T-helper 17 cell (primary cell): ENCODE measurements around the gene CAD. TPM values are rescaled to one million over a fixed set of nuclear protein-coding genes. Genes with fewer than 3 reads are reported as not detected.
A peak's percentile ranks its signal among the peaks of the same experiment; 100 is the strongest.

Experiments
- ATAC-seq: fragments of 150-1000 bp; cut with Tn5 transposase; 2 replicates; pipeline ENCODE4 v1.10.0; 2021; ENCODE audit warnings: mild to moderate bottlenecking, moderate library complexity
- DNase-seq, 3 donors: peaks; one replicate each; pipeline versions ENCODE4 v3.0.0 to v3.0.0-alpha.2; 2020 to 2021
- H3K9me3 ChIP-seq: one replicate; pipeline ENCODE4 v1.7.0; 2013; ENCODE audit warnings: low read length, mild to moderate bottlenecking; ENCODE audit not compliant: control insufficient read depth, poor library complexity, severe bottlenecking
- H3K27ac Mint-ChIP-seq: one replicate; pipeline ENCODE4 v1.8.0; 2022; ENCODE audit warnings: mild to moderate bottlenecking, moderate library complexity, mixed read lengths
- H3K27me3 Mint-ChIP-seq: one replicate; pipeline ENCODE4 v1.8.0; 2022; ENCODE audit warnings: mixed read lengths
- H3K36me3 Mint-ChIP-seq: one replicate; pipeline ENCODE4 v1.8.0; 2022; ENCODE audit warnings: low read depth, mixed read lengths
- H3K4me1 Mint-ChIP-seq: one replicate; pipeline ENCODE4 v1.8.0; 2022; ENCODE audit warnings: mild to moderate bottlenecking, mixed read lengths
- H3K4me3 Mint-ChIP-seq: one replicate; pipeline ENCODE4 v1.8.0; 2022; ENCODE audit warnings: mild to moderate bottlenecking, moderate library complexity, mixed read lengths
- total RNA-seq, 4 donors: library from RNA in 2 of 4; stranded (reverse) in 2 of 4; gene quantifications; one replicate each; pipeline ENCODE4 v1.2.3 and lab custom pipeline; 2022 to 2026

CAD gene
- total RNA-seq, 2 donors from 2014 or later: 27.2 to 30.0 TPM

DNA sequence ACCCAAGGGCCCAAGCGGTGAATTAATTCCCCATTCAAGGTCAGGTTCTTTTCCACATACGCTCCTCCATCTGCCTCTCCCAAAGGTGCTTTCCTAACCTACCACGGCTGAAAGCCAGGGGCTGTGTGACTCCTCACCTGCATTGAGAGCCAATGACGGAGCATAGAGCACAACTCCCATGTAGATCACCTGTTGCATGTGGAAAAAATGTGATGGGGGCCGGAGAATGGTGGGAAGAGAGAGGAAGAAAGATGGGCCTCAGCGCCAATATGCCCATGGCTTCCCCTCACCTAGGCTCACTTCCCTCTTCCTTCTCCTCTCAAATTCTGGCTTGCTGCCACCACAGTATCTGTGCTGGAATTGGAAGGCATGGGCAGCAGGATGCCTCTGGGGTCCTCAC is 10.8 kb upstream of the CAD start:
- no peaks in the 10 kb centered on the region for H3K9me3 ChIP-seq
- Mint-ChIP-seq H3K27me3 (no peaks in the 10 kb centered on the region), H3K27ac (peak overlapping the region; percentile 92), H3K4me1 (peaks cover 40% of the 10 kb centered on the region), H3K4me3 (peak overlapping the region; percentile 15), H3K36me3 (peaks cover 14% of the 10 kb centered on the region)
- ATAC-seq (no peak), DNase-seq (no peak)

DNA sequence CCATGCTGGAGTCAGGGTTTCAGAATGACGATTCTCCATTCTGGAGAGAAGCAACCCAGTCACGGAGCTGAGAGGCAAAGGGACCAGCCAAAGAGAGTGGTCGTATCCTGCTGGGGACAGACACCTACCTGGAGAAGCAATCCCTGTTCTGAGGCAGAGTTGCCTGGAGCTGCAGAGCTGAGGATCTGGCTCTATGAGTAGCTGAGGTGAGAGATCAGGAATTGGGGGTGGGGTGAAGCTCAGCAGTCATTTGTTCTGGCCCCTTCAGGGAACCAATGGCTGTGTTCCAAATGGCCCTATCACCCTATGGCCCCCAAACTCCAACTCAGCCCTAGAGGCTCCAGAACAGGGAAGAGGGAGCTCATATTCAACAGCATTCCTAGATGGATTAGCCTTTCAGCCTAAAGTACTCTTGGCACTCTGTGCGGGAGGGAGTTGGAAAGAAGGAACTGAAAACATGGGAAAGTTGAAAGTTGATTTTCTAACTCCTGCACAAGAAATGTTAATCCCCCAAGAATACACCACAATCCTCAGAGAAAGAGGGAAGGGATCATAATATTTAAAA is 8.6 kb upstream of the CAD start:
- Mint-ChIP-seq H3K4me3 (no peak overlapping the region), H3K4me1 (peaks cover 49% of the 10 kb centered on the region), H3K27me3 (no peaks in the 10 kb centered on the region), H3K36me3 (peaks cover 14% of the 10 kb centered on the region), H3K27ac (no peak overlapping the region)
- no peak for DNase-seq
- no peak for ATAC-seq
- no peaks in the 10 kb centered on the region for H3K9me3 ChIP-seq

DNA sequence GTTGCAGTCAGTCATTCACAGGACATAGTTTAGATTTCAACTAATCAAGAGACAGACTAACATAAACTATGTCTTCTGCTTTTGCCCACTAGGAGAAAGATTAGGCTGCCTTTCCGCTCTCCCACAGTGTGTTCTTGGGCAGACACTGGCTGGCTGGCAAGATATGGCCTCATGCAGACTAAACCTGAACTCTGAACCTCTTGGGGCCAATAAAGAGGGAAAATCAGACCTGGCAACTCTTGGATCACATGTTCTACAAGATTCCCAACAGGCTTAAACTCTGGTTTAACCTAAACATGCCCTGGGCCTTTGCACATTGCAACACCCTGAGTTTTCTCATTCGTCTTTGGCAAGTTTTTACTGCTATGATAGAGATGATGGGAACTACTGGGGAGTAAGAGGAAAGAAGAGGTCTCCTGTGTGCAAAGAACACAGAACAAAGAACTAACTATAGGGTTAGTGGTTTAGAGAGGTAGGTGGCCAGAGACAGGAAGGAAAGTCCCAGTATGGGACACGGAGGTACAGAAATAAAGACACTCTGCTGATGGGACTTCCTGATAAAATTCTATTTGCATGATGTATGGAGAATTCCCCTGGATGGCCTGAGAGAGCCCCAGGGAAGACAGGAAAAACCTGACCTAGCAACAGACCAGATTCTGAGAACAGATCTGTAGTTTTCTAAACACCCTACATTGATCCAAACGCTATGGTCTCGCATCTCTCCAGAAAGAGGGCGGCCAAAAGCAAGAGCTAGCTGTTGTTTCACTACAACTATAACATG is 7.4 kb upstream of the CAD start:
- H3K4me3 Mint-ChIP-seq: no peak overlapping the region
- no peak for ATAC-seq
- peak overlapping the region; percentile 24 for H3K27ac Mint-ChIP-seq
- DNase-seq: no peak
- H3K36me3 Mint-ChIP-seq: peaks cover 16% of the 10 kb centered on the region
- H3K4me1 Mint-ChIP-seq: peaks cover 42% of the 10 kb centered on the region
- H3K9me3 ChIP-seq: no peaks in the 10 kb centered on the region
- H3K27me3 Mint-ChIP-seq: no peaks in the 10 kb centered on the region

DNA sequence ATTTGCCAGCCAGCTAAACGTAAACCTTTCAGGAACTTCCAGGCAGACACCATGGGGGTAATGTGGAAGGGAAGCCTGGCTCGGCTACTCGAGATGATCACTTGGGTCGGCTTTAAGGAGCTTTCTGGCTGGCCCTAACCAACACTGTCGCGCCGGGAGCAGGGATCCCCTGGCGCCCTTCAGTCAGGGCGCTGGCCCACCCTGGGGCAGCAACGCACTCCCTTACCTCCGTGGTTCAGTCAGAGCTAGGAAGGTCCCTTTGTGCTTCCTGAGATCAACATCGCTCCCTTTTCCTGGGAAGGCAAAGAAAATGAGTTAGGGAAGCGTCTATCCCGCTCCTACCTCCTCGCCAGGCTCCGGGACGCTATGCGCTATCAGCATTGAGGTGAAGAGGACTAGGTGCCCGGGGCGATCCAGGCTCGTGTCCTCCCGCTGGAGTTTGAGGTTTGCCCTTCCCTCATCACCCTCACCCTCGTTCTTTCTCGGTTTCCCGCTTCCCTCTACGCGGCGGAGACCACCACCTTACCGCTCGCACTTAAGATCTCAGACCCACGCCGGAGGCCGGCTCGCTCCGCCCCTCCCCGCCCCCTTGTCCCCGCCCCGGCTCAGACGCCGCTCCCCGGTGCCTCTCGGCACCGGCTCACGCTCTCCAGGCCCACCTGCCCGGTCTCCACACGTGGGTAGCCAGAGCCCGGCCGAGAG is 5.8 kb upstream of the CAD start:
- H3K36me3 Mint-ChIP-seq: peaks cover 12% of the 10 kb centered on the region
- DNase-seq: no peak
- peaks cover 34% of the 10 kb centered on the region for H3K4me1 Mint-ChIP-seq
- H3K27me3 Mint-ChIP-seq: no peaks in the 10 kb centered on the region
- peak overlapping the region; percentile 99 for H3K27ac Mint-ChIP-seq
- H3K4me3 Mint-ChIP-seq: peak overlapping the region; percentile 99
- H3K9me3 ChIP-seq: no peaks in the 10 kb centered on the region
- ATAC-seq: no peak

DNA sequence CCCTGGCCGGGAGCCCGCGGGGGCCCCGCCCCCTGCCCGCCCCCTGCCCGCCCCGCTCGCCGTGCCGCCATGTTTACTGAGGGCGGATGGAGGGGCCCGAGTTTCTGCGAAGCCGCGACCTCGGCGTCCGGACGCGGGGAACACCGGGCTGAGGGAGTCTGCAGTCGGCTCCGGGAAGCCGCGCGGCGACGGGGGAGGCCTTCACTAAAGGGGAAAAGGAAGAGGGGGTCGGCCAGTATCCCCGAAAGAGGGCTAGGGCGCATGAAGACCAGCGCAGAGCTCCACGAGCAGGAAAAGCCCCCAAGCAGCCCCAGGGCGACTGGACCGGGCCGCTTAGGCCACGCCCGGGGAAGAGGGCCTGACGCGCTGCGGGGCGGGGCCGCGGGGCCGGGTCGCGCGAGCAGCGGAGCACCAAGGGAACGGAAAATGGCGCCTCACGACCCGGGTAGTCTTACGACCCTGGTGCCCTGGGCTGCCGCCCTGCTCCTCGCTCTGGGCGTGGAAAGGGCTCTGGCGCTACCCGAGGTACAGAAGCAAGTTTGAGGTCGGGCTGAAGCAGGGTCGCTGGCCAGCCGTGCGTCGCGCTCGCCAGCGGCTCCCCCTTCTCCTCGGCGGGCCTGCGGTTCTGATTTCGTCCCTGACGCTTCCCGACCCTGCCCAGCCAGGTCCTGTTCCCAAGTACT is 5.1 kb upstream of the CAD start, which contains the start of the genes ATRAID and SLC5A6:
ATRAID (plus strand) TSS at position 99 of the 683 bp plus-strand sequence; CDS start at position 427, 328 bp downstream.
SLC5A6 (minus strand) TSS at position 326 of the 683 bp plus-strand sequence. CDS start 4,618 bp downstream, outside the sequence.
- Mint-ChIP-seq H3K4me1 (peaks cover 34% of the 10 kb centered on the region), H3K27ac (peak within 1 kb of the TSS; percentile 99), H3K36me3 (peaks cover 7% of the 10 kb centered on the region), H3K4me3 (peak within 1 kb of the TSS; percentile 99), H3K27me3 (no peaks in the 10 kb centered on the region)
- peak; percentile 82 to 85 (median 84) for DNase-seq
- no peaks in the 10 kb centered on the region for H3K9me3 ChIP-seq
- ATAC-seq: peak; percentile 90

DNA sequence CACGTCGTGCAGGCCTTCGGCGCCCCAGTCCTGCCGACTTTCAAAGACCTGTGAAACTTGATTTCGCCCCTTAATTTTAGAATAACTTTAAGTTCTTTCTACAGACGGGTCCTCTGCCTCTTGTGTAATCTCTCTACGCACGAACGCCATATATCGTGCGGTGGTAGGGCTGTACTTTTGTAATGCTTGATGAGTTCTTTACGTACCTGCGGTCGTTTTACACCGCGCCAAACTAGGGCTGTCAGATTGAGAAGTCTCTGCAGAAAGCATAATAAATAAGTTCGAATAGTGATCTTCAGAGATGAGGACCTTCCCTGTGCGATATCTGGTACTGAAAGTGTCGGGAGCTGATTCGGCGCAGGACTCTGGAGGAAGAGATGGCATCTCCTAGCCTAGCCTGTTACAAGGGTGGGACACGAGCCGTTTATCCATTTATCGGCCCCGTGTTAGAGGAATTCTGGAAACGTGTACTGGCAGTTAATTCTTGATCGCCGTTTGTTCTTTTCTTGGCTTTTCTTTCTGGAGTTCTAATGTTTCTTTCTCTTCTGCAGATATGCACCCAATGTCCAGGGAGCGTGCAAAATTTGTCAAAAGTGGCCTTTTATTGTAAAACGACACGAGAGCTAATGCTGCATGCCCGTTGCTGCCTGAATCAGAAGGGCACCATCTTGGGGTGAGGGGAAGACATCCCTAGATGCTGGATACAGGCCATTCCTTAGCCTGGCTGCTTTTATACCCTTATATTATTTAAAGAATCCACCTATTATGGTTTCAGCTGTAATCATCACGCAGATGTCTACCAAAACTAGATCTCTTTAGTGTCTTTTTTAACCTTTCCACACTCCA is 4.3 kb upstream of the CAD start:
- H3K4me1 Mint-ChIP-seq: peaks cover 36% of the 10 kb centered on the region

DNA sequence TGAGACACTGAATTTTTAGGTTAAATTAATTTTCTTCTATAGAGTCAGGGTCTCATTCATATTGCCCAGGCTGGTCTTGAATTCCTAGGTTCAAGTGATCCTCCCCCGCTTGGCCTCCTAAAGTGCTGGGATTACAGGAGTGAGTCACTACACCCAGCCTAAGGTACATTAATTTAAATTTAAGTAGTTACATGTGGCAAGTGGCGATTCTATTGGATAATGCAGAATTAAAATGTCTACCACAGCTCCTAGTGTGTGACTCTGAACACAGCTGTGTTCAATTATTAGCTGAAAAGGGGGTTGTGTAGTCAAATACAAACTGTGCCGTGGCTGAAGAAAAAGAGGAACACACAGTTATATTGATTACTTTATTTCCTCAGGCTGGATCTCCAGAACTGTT is 2.2 kb upstream of the CAD start:
- no peaks in the 10 kb centered on the region for H3K9me3 ChIP-seq
- H3K4me1 Mint-ChIP-seq: peaks cover 38% of the 10 kb centered on the region
- no peak for DNase-seq
- peaks cover 7% of the 10 kb centered on the region for H3K36me3 Mint-ChIP-seq
- ATAC-seq: no peak
- no peak overlapping the region for H3K4me3 Mint-ChIP-seq
- no peak overlapping the region for H3K27ac Mint-ChIP-seq
- no peaks in the 10 kb centered on the region for H3K27me3 Mint-ChIP-seq

More for the DNA sequence above, 4.3 kb upstream of the CAD start:
- H3K9me3 ChIP-seq: no peaks in the 10 kb centered on the region
- Mint-ChIP-seq H3K36me3 (peaks cover 7% of the 10 kb centered on the region), H3K27me3 (no peaks in the 10 kb centered on the region), H3K4me3 (peak overlapping the region; percentile 99), H3K27ac (peak overlapping the region; percentile 99)
- ATAC-seq (peak; percentile 65), DNase-seq (peak; percentile 24 to 51 (median 36))

DNA sequence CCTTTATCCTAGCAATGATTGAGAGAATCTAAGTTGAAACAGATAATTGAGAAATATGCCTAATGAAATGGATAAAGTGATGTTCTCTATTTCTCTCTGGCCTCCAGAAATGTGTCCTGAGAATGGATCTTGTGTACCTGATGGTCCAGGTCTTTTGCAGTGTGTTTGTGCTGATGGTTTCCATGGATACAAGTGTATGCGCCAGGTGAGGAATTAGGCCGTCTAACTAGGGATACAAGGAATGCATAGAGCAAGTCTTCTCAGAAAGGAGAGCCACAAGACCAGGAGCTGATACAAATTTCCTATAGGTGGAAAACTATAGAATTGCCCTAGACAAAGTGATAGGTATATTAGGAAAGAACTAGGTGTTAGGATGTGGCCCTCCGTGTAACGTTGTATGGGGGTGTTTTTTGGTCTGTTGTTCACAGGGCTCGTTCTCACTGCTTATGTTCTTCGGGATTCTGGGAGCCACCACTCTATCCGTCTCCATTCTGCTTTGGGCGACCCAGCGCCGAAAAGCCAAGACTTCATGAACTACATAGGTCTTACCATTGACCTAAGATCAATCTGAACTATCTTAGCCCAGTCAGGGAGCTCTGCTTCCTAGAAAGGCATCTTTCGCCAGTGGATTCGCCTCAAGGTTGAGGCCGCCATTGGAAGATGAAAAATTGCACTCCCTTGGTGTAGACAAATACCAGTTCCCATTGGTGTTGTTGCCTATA is 592 bp upstream of the CAD start:
- no peaks in the 10 kb centered on the region for H3K9me3 ChIP-seq
- Mint-ChIP-seq H3K4me3 (peak overlapping the region; percentile 95), H3K27ac (peak overlapping the region; percentile 95), H3K36me3 (peaks cover 7% of the 10 kb centered on the region), H3K27me3 (no peaks in the 10 kb centered on the region), H3K4me1 (peaks cover 35% of the 10 kb centered on the region)
- DNase-seq (no peak), ATAC-seq (no peak)

DNA sequence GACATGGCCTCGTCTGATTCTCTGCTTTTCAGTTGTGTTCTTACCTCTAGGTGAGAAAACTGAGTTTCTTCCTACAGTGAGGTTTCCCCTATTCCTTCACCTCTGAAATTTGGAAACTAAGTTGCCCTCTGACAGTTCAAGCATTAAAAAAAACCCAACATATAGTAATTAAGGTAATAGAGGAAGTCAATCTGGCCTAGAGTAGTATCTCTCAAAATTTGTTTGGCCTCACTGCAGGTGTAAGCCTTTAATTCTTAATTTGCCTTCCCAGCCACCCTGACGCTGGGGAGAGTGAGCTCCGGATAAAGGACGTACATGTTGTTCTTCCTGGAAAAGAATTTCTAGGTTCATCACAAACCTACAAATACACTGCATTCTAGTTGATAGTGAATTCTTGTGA is 1.4 kb downstream of the CAD start:
- no peak for ATAC-seq
- Mint-ChIP-seq H3K27ac (no peak overlapping the region), H3K4me1 (peaks cover 26% of the 10 kb centered on the region), H3K36me3 (peaks cover 3% of the 10 kb centered on the region), H3K4me3 (peak overlapping the region; percentile 95), H3K27me3 (no peaks in the 10 kb centered on the region)
- no peaks in the 10 kb centered on the region for H3K9me3 ChIP-seq
- DNase-seq: no peak

DNA sequence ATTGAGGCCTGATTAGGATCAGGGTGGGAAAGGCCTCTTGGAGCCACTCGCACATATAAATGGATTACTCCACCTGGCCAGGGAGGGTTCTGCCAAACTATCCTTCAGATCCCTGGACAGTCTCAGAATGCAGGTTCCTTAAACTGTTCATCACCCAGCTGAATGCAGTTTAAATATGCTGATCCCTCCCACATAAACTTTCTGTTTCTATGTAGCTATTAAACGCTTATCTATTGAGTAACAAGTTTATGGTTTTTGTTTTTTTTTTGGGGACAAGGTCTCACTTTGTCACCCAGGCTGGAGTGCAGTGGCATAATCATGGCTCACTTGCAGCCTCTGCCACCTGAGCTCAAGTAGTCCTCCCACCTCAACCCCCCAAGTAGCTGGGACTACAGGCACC is 1.9 kb downstream of the CAD start:
- ATAC-seq (no peak), DNase-seq (no peak)
- H3K4me3 Mint-ChIP-seq: no peak overlapping the region
- H3K27ac Mint-ChIP-seq: no peak overlapping the region
- peaks cover 26% of the 10 kb centered on the region for H3K4me1 Mint-ChIP-seq
- no peaks in the 10 kb centered on the region for H3K27me3 Mint-ChIP-seq
- H3K9me3 ChIP-seq: no peaks in the 10 kb centered on the region
- H3K36me3 Mint-ChIP-seq: peaks cover 2% of the 10 kb centered on the region

DNA sequence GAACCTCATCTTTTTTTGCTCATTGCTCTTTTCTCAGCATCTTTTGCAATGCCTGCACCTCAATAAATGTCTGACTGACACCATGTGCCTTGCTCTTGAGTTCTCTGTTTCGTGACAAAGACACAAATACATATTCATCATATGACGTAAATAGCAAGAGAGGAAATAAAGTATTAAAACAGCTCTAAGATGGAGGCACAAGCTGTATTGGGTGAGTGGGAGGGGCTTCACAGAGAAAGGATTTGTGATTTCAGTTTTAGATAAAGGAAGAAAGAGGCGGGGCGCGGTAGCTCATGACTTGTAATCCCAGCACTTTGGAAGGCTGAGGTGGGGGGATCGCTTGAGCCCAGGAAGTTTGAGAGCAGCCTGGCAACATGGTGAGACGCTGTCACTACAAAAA is 2.9 kb downstream of the CAD start:
- no peak for DNase-seq
- H3K9me3 ChIP-seq: no peaks in the 10 kb centered on the region
- no peak overlapping the region for H3K4me3 Mint-ChIP-seq

DNA sequence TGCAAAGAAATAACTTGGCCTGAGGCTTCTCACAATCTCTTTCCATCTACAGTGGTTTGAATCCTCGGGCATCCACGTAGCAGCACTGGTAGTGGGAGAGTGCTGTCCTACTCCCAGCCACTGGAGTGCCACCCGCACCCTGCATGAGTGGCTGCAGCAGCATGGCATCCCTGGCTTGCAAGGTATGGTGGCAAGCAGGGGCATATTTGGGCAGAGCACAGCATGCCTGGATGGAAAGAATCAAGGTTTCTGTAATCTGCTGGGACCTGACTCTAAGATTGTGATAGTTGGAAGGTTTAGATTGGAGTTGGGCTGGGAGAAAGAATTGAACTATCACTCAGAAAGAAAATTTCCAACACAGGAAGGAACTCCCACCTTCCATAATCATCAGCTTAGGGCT is 4.0 kb downstream of the CAD start:
- ATAC-seq: no peak
- DNase-seq: no peak
- peaks cover 5% of the 10 kb centered on the region for H3K36me3 Mint-ChIP-seq
- no peaks in the 10 kb centered on the region for H3K27me3 Mint-ChIP-seq
- H3K4me3 Mint-ChIP-seq: no peak overlapping the region
- H3K4me1 Mint-ChIP-seq: peaks cover 25% of the 10 kb centered on the region
- peak overlapping the region; percentile 61 for H3K27ac Mint-ChIP-seq
- H3K9me3 ChIP-seq: no peaks in the 10 kb centered on the region

More for the DNA sequence above, 2.9 kb downstream of the CAD start:
- Mint-ChIP-seq H3K27ac (no peak overlapping the region), H3K4me1 (peaks cover 28% of the 10 kb centered on the region), H3K36me3 (peaks cover 7% of the 10 kb centered on the region), H3K27me3 (no peaks in the 10 kb centered on the region)
- ATAC-seq: no peak
